Vagina (tissue), 2 donors: ENCODE results near the gene LTA4H. TPM values are rescaled to one million over a fixed set of nuclear protein-coding genes. Genes with fewer than 3 reads are reported as not detected.

Source experiments
- DNase-seq, 2 donors: peaks; one replicate each; pipeline ENCODE4 v3.0.0-alpha.2; 2017; ENCODE audit errors: extremely low spot score in 2 of 2
- H3K27ac ChIP-seq: fragments of 200-600 bp; sonication (generic); one replicate; pipeline ENCODE4 v1.5.1; 2019
- H3K27me3 ChIP-seq: fragments of 200-600 bp; sonication (generic); one replicate; pipeline ENCODE4 v1.5.1; 2019
- H3K36me3 ChIP-seq, 2 donors: fragments of 200-600 bp; sonication (generic); one replicate each; pipeline ENCODE4 v1.5.1; 2017 to 2019
- H3K4me1 ChIP-seq: fragments of 200-600 bp; sonication (generic); one replicate; pipeline ENCODE4 v1.5.1; 2019
- H3K4me3 ChIP-seq, 2 donors: fragments of 200-600 bp; sonication (generic); 1 replicate in 1 of 2; 2 replicates in 1 of 2; pipeline ENCODE4 v1.5.1; 2016 to 2019
- H3K9me3 ChIP-seq: fragments of 200-600 bp; sonication (generic); one replicate; pipeline ENCODE4 v1.5.1; 2019
- CTCF ChIP-seq, 3 experiments: fragments of 450-650 bp in 2 of 3; fragments of 200-600 bp in 1 of 3; sonication (generic) in 1 of 3; IDR thresholded peaks; one replicate each; pipeline ENCODE4 v1.5.1; 2017 to 2019; ENCODE audit warnings: antibody characterized with exemption in 3 of 3, mild to moderate bottlenecking in 2 of 3, moderate library complexity in 2 of 3
- POLR2A ChIP-seq, 2 donors: fragments of 450-650 bp; IDR thresholded peaks; one replicate each; pipeline ENCODE4 v1.6.1; 2017; ENCODE audit warnings: antibody characterized with exemption in 2 of 2, mild to moderate bottlenecking in 2 of 2, moderate library complexity in 2 of 2
- POLR2AphosphoS5 ChIP-seq, 2 donors: sonication (generic); formaldehyde crosslinking; IDR thresholded peaks; one replicate each; pipeline ENCODE4 v1.9.0; 2017; ENCODE audit warnings: antibody characterized with exemption in 2 of 2, mild to moderate bottlenecking in 2 of 2, low read depth in 1 of 2; ENCODE audit not compliant: insufficient read depth in 1 of 2
- intact Hi-C: fragments of 100-400 bp; cut with DNase I; formaldehyde crosslinking; loops from one replicate; pipeline ENCODE4 v1.15.1; 2023
- total RNA-seq: library from RNA; depleted of rRNA; stranded (reverse); fragments of >200 nt; gene quantifications from one replicate; pipeline ENCODE4 v1.2.3, GENCODE V29; 2016

LTA4H gene
- total RNA-seq, 1 donor from 2014 or later = 71.5 TPM

GRCh38 chr12:95959107-95959506 lies 76.3 kb downstream of the LTA4H start:
- Histone ChIP-seq H3K27ac (no peak overlapping the region), H3K27me3 (no peaks in the 10 kb centered on the region), H3K4me1 (no peaks in the 10 kb centered on the region), H3K36me3 (no peaks in the 10 kb centered on the region), H3K4me3 (no peak overlapping the region), H3K9me3 (no peaks in the 10 kb centered on the region)
- intact Hi-C loops = no loop called here
- TF ChIP-seq POLR2AphosphoS5 (IDR thresholded peaks at IDR 0.05; ENCODE audit: insufficient read depth in 1 of 2, low read depth in 1 of 2) = no peak
- no peak for TF ChIP-seq POLR2A (IDR thresholded peaks at IDR 0.05)
- TF ChIP-seq CTCF (IDR thresholded peaks at IDR 0.05) = no peak
- no peak for DNase-seq

GRCh38 chr12:95956557-95957145 lies 78.7 kb downstream of the LTA4H start:
- H3K36me3 ChIP-seq = no peaks in the 10 kb centered on the region
- no peak overlapping the region for H3K4me3 ChIP-seq
- no peaks in the 10 kb centered on the region for H3K27me3 ChIP-seq
- H3K4me1 ChIP-seq = no peaks in the 10 kb centered on the region
- H3K27ac ChIP-seq = no peak overlapping the region
- H3K9me3 ChIP-seq = no peaks in the 10 kb centered on the region
- intact Hi-C loops = no loop called here
- DNase-seq = no peak
- TF ChIP-seq CTCF (IDR thresholded peaks at IDR 0.05) (no peak), POLR2AphosphoS5 (IDR thresholded peaks at IDR 0.05; ENCODE audit: insufficient read depth in 1 of 2, low read depth in 1 of 2) (no peak), POLR2A (IDR thresholded peaks at IDR 0.05) (no peak)

GRCh38 chr12:95955549-95956159 lies 79.7 kb downstream of the LTA4H start:
- Histone ChIP-seq H3K36me3 (no peaks in the 10 kb centered on the region), H3K27me3 (no peaks in the 10 kb centered on the region), H3K9me3 (no peaks in the 10 kb centered on the region), H3K4me1 (no peaks in the 10 kb centered on the region), H3K4me3 (no peak overlapping the region), H3K27ac (no peak overlapping the region)
- no peak for TF ChIP-seq POLR2A (IDR thresholded peaks at IDR 0.05)
- TF ChIP-seq CTCF (IDR thresholded peaks at IDR 0.05) = no peak
- TF ChIP-seq POLR2AphosphoS5 (IDR thresholded peaks at IDR 0.05; ENCODE audit: insufficient read depth in 1 of 2, low read depth in 1 of 2) = no peak
- intact Hi-C loops = no loop called here
- DNase-seq = no peak

GRCh38 chr12:95953000-95953399 lies 82.4 kb downstream of the LTA4H start:
- intact Hi-C loops = no loop called here
- TF ChIP-seq CTCF (IDR thresholded peaks at IDR 0.05) (no peak), POLR2AphosphoS5 (IDR thresholded peaks at IDR 0.05; ENCODE audit: insufficient read depth in 1 of 2, low read depth in 1 of 2) (no peak), POLR2A (IDR thresholded peaks at IDR 0.05) (no peak)
- no peak for DNase-seq
- Histone ChIP-seq H3K27me3 (no peaks in the 10 kb centered on the region), H3K36me3 (no peaks in the 10 kb centered on the region), H3K4me1 (no peaks in the 10 kb centered on the region), H3K27ac (no peak overlapping the region), H3K4me3 (no peak overlapping the region), H3K9me3 (no peaks in the 10 kb centered on the region)

GRCh38 chr12:95951515-95951914 lies 83.9 kb downstream of the LTA4H start:
- Histone ChIP-seq H3K4me3 (no peak overlapping the region), H3K4me1 (no peaks in the 10 kb centered on the region), H3K36me3 (no peaks in the 10 kb centered on the region), H3K9me3 (no peaks in the 10 kb centered on the region), H3K27ac (no peak overlapping the region), H3K27me3 (no peaks in the 10 kb centered on the region)
- TF ChIP-seq POLR2AphosphoS5 (IDR thresholded peaks at IDR 0.05; ENCODE audit: insufficient read depth in 1 of 2, low read depth in 1 of 2) (no peak), CTCF (IDR thresholded peaks at IDR 0.05) (no peak)
- no peak for DNase-seq
- intact Hi-C loops = no loop called here
